C4-2B (cell line): ENCODE data around the gene PCSK5.
"Not testable (repeated sequence)": the region's sequence is repeated elsewhere in the genome, so short reads cannot be mapped to it uniquely, and the experiment has no call there.

Source experiments
- H3K27ac ChIP-seq: fragments of 450-650 bp; 2 replicates; pipeline ENCODE4 v1.5.1; 2017
- CTCF ChIP-seq: fragments of 450-650 bp; conservative IDR thresholded peaks from 2 replicates; pipeline ENCODE4 v1.5.1; 2017; ENCODE audit warnings: mild to moderate bottlenecking
- ZFX ChIP-seq: fragments of 450-650 bp; IDR thresholded peaks from 2 replicates; pipeline ENCODE4 v1.6.1; 2017

Gene PCSK5

GRCh38 chr9:76077537-76077936 lies 187.1 kb downstream of the PCSK5 start:
- H3K27ac ChIP-seq = no peak overlapping the region
- TF ChIP-seq ZFX (no peak), CTCF (no peak)

GRCh38 chr9:76081281-76081680 lies 190.8 kb downstream of the PCSK5 start:
- not testable (repeated sequence) for H3K27ac ChIP-seq

- no peak for TF ChIP-seq ZFX
Measured at GRCh38 chr9:76082057-76082456, 191.6 kb downstream of the PCSK5 start.

GRCh38 chr9:76085596-76085995 lies 195.1 kb downstream of the PCSK5 start:
- H3K27ac ChIP-seq = no peak overlapping the region
- TF ChIP-seq CTCF (no peak), ZFX (no peak)

More at GRCh38 chr9:76082057-76082456, 191.6 kb downstream of the PCSK5 start:
- no peak overlapping the region for H3K27ac ChIP-seq

- TF ChIP-seq CTCF (no peak), ZFX (no peak)
- H3K27ac ChIP-seq = no peak overlapping the region
Measured at GRCh38 chr9:76086539-76086938, 196.1 kb downstream of the PCSK5 start.

- TF ChIP-seq ZFX = no peak
- no peak for TF ChIP-seq CTCF
- no peak overlapping the region for H3K27ac ChIP-seq
Measured at GRCh38 chr9:76087976-76088375, 197.5 kb downstream of the PCSK5 start.

GRCh38 chr9:76090330-76090729 lies 199.9 kb downstream of the PCSK5 start:
- no peak overlapping the region for H3K27ac ChIP-seq
- TF ChIP-seq CTCF (no peak), ZFX (no peak)

- no peak overlapping the region for H3K27ac ChIP-seq
- TF ChIP-seq CTCF (no peak), ZFX (no peak)
Measured at GRCh38 chr9:76090909-76091308, 200.4 kb downstream of the PCSK5 start.

GRCh38 chr9:76092572-76092971 lies 202.1 kb downstream of the PCSK5 start:
- H3K27ac ChIP-seq = no peak overlapping the region
- TF ChIP-seq ZFX (no peak), CTCF (no peak)
